IMR-90 (cell line): ENCODE data around the gene ERP27. TPM values are rescaled to one million over a fixed set of nuclear protein-coding genes. Genes with fewer than 3 reads are reported as not detected.

Source experiments
- ATAC-seq: fragments of 200-7000 bp; cut with Tn5 transposase; 2 replicates; pipeline ENCODE4 v1.9.1; 2020; ENCODE audit warnings: low read depth, mild to moderate bottlenecking, moderate library complexity
- BruUV-seq: library from RNA; stranded (reverse); fragments of 400-500 nt; replicated peaks from 2 replicates; lab custom pipeline; 2021; lab: Mats Ljungman, UMichigan
- CTCF ChIA-PET: fragments of 300-600 bp; formaldehyde crosslinking; extraction: SDS; loops from one replicate; lab custom pipeline; 2021; ENCODE audit warnings: antibody characterized with exemption; lab: Yijun Ruan, JAX
- POLR2A ChIA-PET: fragments of 300-600 bp; sonication (Branson Sonifier 250); formaldehyde crosslinking; loops from one replicate; lab custom pipeline; 2022; ENCODE audit warnings: antibody characterized with exemption; ENCODE audit not compliant: unreplicated experiment; lab: Charles Lee
- DNase-seq: peaks from one replicate; pipeline ENCODE4 v3.0.0; 2013
- H2AFZ ChIP-seq: replicated peaks from 2 replicates; pipeline ENCODE3; 2013; ENCODE audit warnings: low read length, mild to moderate bottlenecking; ENCODE audit not compliant: poor library complexity
- H2AK5ac ChIP-seq: 2 replicates; pipeline ENCODE4 v1.6.1; 2013; ENCODE audit warnings: low read depth, low read length, inconsistent platforms
- H2AK9ac ChIP-seq: replicated peaks from 2 replicates; pipeline ENCODE3; 2013; ENCODE audit warnings: mild to moderate bottlenecking, low read depth, low read length, moderate library complexity; ENCODE audit not compliant: poor library complexity
- H2BK120ac ChIP-seq: 2 replicates; pipeline ENCODE4 v1.6.1; 2013; ENCODE audit warnings: low read depth, low read length, inconsistent platforms
- H2BK15ac ChIP-seq: 3 replicates; pipeline ENCODE4 v1.6.1; 2013; ENCODE audit warnings: low read depth, low read length, inconsistent platforms
- H2BK20ac ChIP-seq: 2 replicates; pipeline ENCODE4 v1.6.1; 2013; ENCODE audit warnings: low read depth, mild to moderate bottlenecking, inconsistent platforms, low read length, moderate library complexity
- H2BK5ac ChIP-seq: 2 replicates; pipeline ENCODE4 v1.6.1; 2013; ENCODE audit warnings: mild to moderate bottlenecking, low read depth, low read length, inconsistent platforms; ENCODE audit not compliant: poor library complexity, severe bottlenecking
- H3K14ac ChIP-seq: replicated peaks from 2 replicates; pipeline ENCODE4 v1.6.1; 2013; ENCODE audit warnings: low read depth, low read length, inconsistent platforms
- H3K18ac ChIP-seq: 2 replicates; pipeline ENCODE4 v1.6.1; 2013; ENCODE audit warnings: low read depth, low read length, control low read depth
- H3K23ac ChIP-seq: 2 replicates; pipeline ENCODE4 v1.6.1; 2013; ENCODE audit warnings: low read depth, low read length, inconsistent platforms
- H3K27ac ChIP-seq: 2 replicates; pipeline ENCODE4 v1.5.1; 2013; ENCODE audit warnings: mild to moderate bottlenecking, control low read depth, low read length; ENCODE audit not compliant: insufficient read depth
- H3K27me3 ChIP-seq: 2 replicates; pipeline ENCODE4 v1.6.1; 2013; ENCODE audit warnings: low read length; ENCODE audit not compliant: control insufficient read depth, insufficient read depth
- H3K36me3 ChIP-seq: 2 replicates; pipeline ENCODE4 v1.6.1; 2013; ENCODE audit warnings: low read length, mixed read lengths; ENCODE audit not compliant: control insufficient read depth, insufficient read depth
- H3K4ac ChIP-seq: 2 replicates; pipeline ENCODE4 v1.6.1; 2013; ENCODE audit warnings: low read depth, low read length, inconsistent platforms
- H3K4me1 ChIP-seq: 2 replicates; pipeline ENCODE4 v1.6.1; 2013; ENCODE audit warnings: low read length, mixed read lengths; ENCODE audit not compliant: control insufficient read depth, insufficient read depth
- H3K4me2 ChIP-seq: 2 replicates; pipeline ENCODE4 v1.6.1; 2013; ENCODE audit warnings: low read depth, mild to moderate bottlenecking, control low read depth, low read length, moderate library complexity
- H3K4me3 ChIP-seq: 2 replicates; pipeline ENCODE4 v1.5.1; 2013; ENCODE audit warnings: low read depth, mild to moderate bottlenecking, control low read depth, low read length, moderate library complexity; ENCODE audit not compliant: insufficient read depth
- H3K56ac ChIP-seq: 2 replicates; pipeline ENCODE4 v1.6.1; 2013; ENCODE audit warnings: low read length, inconsistent platforms; ENCODE audit not compliant: insufficient read depth; ENCODE audit errors: extremely low read depth
- H3K79me1 ChIP-seq, 2 experiments: 2 replicates each; pipeline ENCODE4 v1.6.1; 2013; ENCODE audit warnings: low read length in 2 of 2, inconsistent platforms in 1 of 2, low read depth in 1 of 2
- H3K9ac ChIP-seq: 2 replicates; pipeline ENCODE4 v1.6.1; 2013; ENCODE audit warnings: low read depth, low read length, control low read depth
- H3K9me1 ChIP-seq: 2 replicates; pipeline ENCODE4 v1.6.1; 2013; ENCODE audit warnings: low read length, inconsistent platforms; ENCODE audit not compliant: insufficient read depth
- H3K9me3 ChIP-seq: 2 replicates; pipeline ENCODE4 v1.6.1; 2013; ENCODE audit warnings: low read length; ENCODE audit not compliant: control insufficient read depth, insufficient read depth
- H4K20me1 ChIP-seq: 2 replicates; pipeline ENCODE4 v1.6.1; 2013; ENCODE audit warnings: low read length, inconsistent platforms; ENCODE audit not compliant: insufficient read depth
- H4K5ac ChIP-seq: 2 replicates; pipeline ENCODE4 v1.6.1; 2013; ENCODE audit warnings: mild to moderate bottlenecking, low read depth, low read length, control low read depth
- H4K8ac ChIP-seq, 2 experiments: 2 replicates each; pipeline ENCODE4 v1.6.1; 2013; ENCODE audit warnings: low read depth in 2 of 2, low read length in 2 of 2, control low read depth in 1 of 2, inconsistent platforms in 1 of 2
- H4K91ac ChIP-seq: 2 replicates; pipeline ENCODE4 v1.6.1; 2013; ENCODE audit warnings: low read depth, low read length, inconsistent platforms; ENCODE audit not compliant: insufficient read depth
- BHLHE40 ChIP-seq: fragments of 150-350 bp; IDR thresholded peaks from 2 replicates; pipeline ENCODE4 v1.6.1; 2016; ENCODE audit warnings: mild to moderate bottlenecking, low read depth, low read length
- MAFK ChIP-seq: IDR thresholded peaks from 2 replicates; pipeline ENCODE4 v1.6.1; 2012; ENCODE audit warnings: low read depth, low read length, improper control_type of control experiment
- NFE2L2 ChIP-seq: fragments of 150-350 bp; IDR thresholded peaks from 2 replicates; pipeline ENCODE4 v1.6.1; 2016; ENCODE audit warnings: low read depth, mild to moderate bottlenecking, low read length
- WGBS, 2 experiments: methylation state at CpG; one replicate each; pipeline versions ENCODE4 v1.1.5 to v1.1.7; 2013; ENCODE audit warnings: missing lambda C conversion rate in 2 of 2; ENCODE audit not compliant: insufficient read length in 1 of 2; ENCODE audit errors: extremely low coverage in 2 of 2; 5-methylcytosine and 5-hydroxymethylcytosine counted together
- dilution Hi-C: fragments of 300-500 bp; cut with HindIII; formaldehyde crosslinking; loops from one replicate; pipeline ENCODE4 v1.14.3; 2018; ENCODE audit warnings: low sequenced_read_pairs; ENCODE audit not compliant: unreplicated experiment
- in situ Hi-C: fragments of 300-500 bp; cut with MboI; formaldehyde crosslinking; loops from 3 replicates; pipeline ENCODE4 v1.14.3; 2019; ENCODE audit warnings: low sequenced_read_pairs, inconsistent platforms, mixed read lengths
- intact Hi-C: fragments of 100-400 bp; cut with micrococcal nuclease; formaldehyde crosslinking; loops from 2 replicates; pipeline ENCODE4 v1.10.0; 2022
- polyA plus RNA-seq, 3 experiments: library from polyadenylated mRNA; depleted of rRNA; stranded (reverse); fragments of >200 nt; gene quantifications; 2 replicates each; pipeline ENCODE4 v1.2.3, GENCODE V29; 2012; ENCODE audit warnings: low replicate concordance in 1 of 3
- total RNA-seq: library from RNA; depleted of rRNA; stranded (reverse); fragments of >200 nt; gene quantifications from 2 replicates; pipeline ENCODE4 v1.2.3, GENCODE V29; 2012; rRNA removed

ERP27 gene
- total and polyA plus RNA-seq, 2 of the 4 experiments (the other 2 are of a cell fraction), result not detected

DNA sequence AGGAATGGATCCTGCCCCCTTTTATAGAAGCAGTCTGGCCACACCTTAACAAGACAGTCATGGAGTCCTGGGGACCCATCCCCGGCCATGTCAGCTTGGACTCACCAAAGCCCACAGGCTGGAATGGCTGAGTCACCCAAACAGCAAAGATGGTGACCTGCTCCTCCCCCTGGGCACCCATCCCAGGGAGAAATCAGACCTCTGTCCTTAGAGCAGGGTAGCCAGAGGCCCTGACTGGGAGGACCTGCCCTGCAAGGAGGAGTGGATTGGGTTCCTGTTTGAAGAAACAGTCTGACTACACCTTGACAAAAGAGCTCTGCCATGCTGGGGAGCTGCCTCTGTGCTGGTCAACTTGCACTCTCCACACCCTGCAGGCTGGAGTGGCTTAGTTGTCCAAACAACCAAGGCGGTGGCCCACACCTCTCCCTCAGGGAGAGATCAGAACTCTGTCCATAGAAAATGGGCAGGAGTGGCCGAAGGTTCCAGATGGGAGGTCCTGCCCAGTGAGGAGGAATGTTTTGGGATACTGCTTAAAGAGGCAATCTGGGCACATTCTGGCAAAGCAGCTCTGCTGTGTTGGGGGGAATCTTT lies 69.3 kb downstream of the ERP27 start:
- no peak overlapping the region for H3K4me3 ChIP-seq
- intact Hi-C loops, result no loop called here
- ChIA-PET POLR2A (no interaction called here), CTCF (interaction anchor here (0.9 kb wide), 2 partner anchors 8 to 46 kb away, joined by 3 to 5 read pairs; no protein-coding TSS in a partner anchor)
- H2AK9ac ChIP-seq, result no peak overlapping the region
- no peak overlapping the region for H3K9ac ChIP-seq
- H2BK120ac ChIP-seq, result no peak overlapping the region
- H3K36me3 ChIP-seq, result no peaks in the 10 kb centered on the region
- H3K56ac ChIP-seq, result no peak overlapping the region
- H4K8ac ChIP-seq, result no peak overlapping the region
- no peaks in the 10 kb centered on the region; the same call in 1 of the 2 replicates for H3K9me3 ChIP-seq
- H3K79me1 ChIP-seq, result no peaks in the 10 kb centered on the region
- no peak overlapping the region for H3K4ac ChIP-seq
- H3K23ac ChIP-seq, result no peak overlapping the region
- TF ChIP-seq NFE2L2 (no peak), MAFK (no peak), BHLHE40 (no peak)
- H3K4me2 ChIP-seq, result no peak overlapping the region
- no peak overlapping the region for H4K5ac ChIP-seq
- no peak overlapping the region for H3K14ac ChIP-seq
- no peak overlapping the region for H4K91ac ChIP-seq
- H2AK5ac ChIP-seq, result no peak overlapping the region
- H3K18ac ChIP-seq, result no peak overlapping the region
- no peak overlapping the region for H2BK20ac ChIP-seq
- ATAC-seq (peak; percentile 24), DNase-seq (peak; percentile 6)
- no peaks in the 10 kb centered on the region for H3K9me1 ChIP-seq
- no peaks in the 10 kb centered on the region for H4K20me1 ChIP-seq
- H3K4me1 ChIP-seq, result no peaks in the 10 kb centered on the region
- H3K27ac ChIP-seq, result no peak overlapping the region
- in situ Hi-C loops, result no loop called here
- peak overlapping the region; percentile 43 for H2AFZ ChIP-seq
- no CpG with 5 or more reads among the region's 3 CpGs for WGBS, 2 experiments
- H2BK5ac ChIP-seq, result no peak overlapping the region
- H3K27me3 ChIP-seq, result no peaks in the 10 kb centered on the region
- no peak overlapping the region for H2BK15ac ChIP-seq
- dilution Hi-C loops, result no loop called here
- BruUV-seq, result no TSS peak

Other genes starting within 250 kb of the ERP27 start
- gene GUCY2C, start 241.9 kb downstream of the ERP27 start, total RNA-seq, result not detected in 2 replicates
- not detected in 2 replicates for gene GUCY2C, start 241.9 kb downstream of the ERP27 start, polyA plus RNA-seq (2012; rRNA removed)
- gene WBP11, start 135.1 kb downstream of the ERP27 start, total RNA-seq, result 2.5 and 3.9 TPM in 2 replicates
- gene WBP11, start 135.1 kb downstream of the ERP27 start, polyA plus RNA-seq (2012; rRNA removed), result 18.1 and 18.3 TPM in 2 replicates
- gene C12orf60, start 134.9 kb downstream of the ERP27 start, total RNA-seq, result 1.1 TPM in 2 replicates
- gene C12orf60, start 134.9 kb downstream of the ERP27 start, polyA plus RNA-seq (2012; rRNA removed), result 0.57 and 1.1 TPM in 2 replicates
- gene SMCO3, start 124.4 kb downstream of the ERP27 start, total RNA-seq, result under 0.01 TPM in 2 replicates
- gene SMCO3, start 124.4 kb downstream of the ERP27 start, polyA plus RNA-seq (2012; rRNA removed), result 0.07 TPM in 1 of 2 replicates, not detected in the other
- gene ART4, start 95.0 kb downstream of the ERP27 start, total RNA-seq, result not detected in 2 replicates
- gene ART4, start 95.0 kb downstream of the ERP27 start, polyA plus RNA-seq (2012; rRNA removed), result not detected in 2 replicates
- gene MGP, start 52.7 kb downstream of the ERP27 start, total RNA-seq, result 0.56 and 1.4 TPM in 2 replicates
- gene MGP, start 52.7 kb downstream of the ERP27 start, polyA plus RNA-seq (2012; rRNA removed), result 1.9 and 2.7 TPM in 2 replicates
- 24.9 and 28.1 TPM in 2 replicates for gene ARHGDIB, start 23.1 kb upstream of the ERP27 start, total RNA-seq
- 30.7 and 31.8 TPM in 2 replicates for gene ARHGDIB, start 23.1 kb upstream of the ERP27 start, polyA plus RNA-seq (2012; rRNA removed)
- gene PDE6H, start 34.5 kb upstream of the ERP27 start, total RNA-seq, result not detected in 2 replicates
- not detected in 2 replicates for gene PDE6H, start 34.5 kb upstream of the ERP27 start, polyA plus RNA-seq (2012; rRNA removed)